GM19455 (cell line): ENCODE data around the gene B4GAT1.
"Not testable (repeated sequence)": the region's sequence is repeated elsewhere in the genome, so short reads cannot be mapped to it uniquely, and the experiment has no call there.

Experiments used
- ATAC-seq: cut with Tn5 transposase; IDR thresholded peaks from one replicate; pipeline ENCODE4 v1.9.1; 2021; ENCODE audit not compliant: unreplicated experiment

B4GAT1 gene

GRCh38 chr11:66311965-66312548 lies 35.4 kb downstream of the B4GAT1 start:
- peak; percentile 61 for ATAC-seq

- ATAC-seq, result no peak
These were observed 35.9 kb downstream of the B4GAT1 start for GRCh38 chr11:66311470-66311964.

- ATAC-seq, result not testable (repeated sequence)
These were observed 36.5 kb downstream of the B4GAT1 start for GRCh38 chr11:66310803-66311440.

DNA sequence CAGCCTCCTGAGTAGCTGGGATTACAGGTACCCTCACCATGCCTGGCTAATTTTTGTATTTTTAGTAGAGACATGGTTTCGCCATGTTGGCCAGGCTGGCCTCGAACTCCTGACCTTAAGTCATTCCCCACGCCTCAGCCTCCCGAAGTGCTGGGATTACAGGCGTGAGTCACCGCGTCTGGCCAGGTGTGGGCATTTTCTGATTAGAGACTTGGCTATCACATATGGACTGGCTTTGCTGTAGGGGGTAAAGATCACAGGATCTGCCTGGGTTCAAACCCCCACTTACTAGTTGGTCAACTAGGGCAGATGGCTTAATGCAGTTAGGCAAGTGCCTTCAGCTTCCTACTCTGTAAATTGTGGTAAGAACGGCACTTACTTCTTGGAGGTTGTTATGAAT lies 37.1 kb downstream of the B4GAT1 start:
- ATAC-seq, result no peak

- ATAC-seq, result no peak
These were observed 38.0 kb downstream of the B4GAT1 start for GRCh38 chr11:66309475-66309874.

DNA sequence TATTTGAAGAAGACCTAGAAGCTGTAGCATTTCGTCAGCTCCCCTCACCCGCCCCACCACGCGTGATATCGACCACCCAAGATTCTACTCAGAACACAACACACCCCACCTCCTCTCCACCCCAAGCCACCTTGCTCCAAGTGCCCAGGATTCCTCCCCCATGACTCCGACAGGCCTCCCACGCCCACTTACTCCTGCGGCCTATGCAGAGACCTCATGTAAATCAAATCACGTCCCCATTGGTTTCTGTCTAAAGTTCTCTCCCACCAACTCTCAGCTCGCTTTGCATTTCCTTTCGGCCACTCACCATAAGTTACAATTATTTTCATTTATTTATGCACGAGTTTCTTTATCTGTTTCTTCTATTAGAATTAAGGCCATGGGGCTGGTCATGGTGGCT lies 44.8 kb downstream of the B4GAT1 start:
- ATAC-seq, result no peak

- ATAC-seq, result no peak
These were observed 48.2 kb downstream of the B4GAT1 start for GRCh38 chr11:66299186-66299585.

- no peak for ATAC-seq
These were observed 49.8 kb downstream of the B4GAT1 start for GRCh38 chr11:66297610-66298009.
